SH-SY5Y (cell line): ENCODE results near the gene MPZL3.

Experiments used
- GATA2 ChIP-seq: IDR thresholded peaks from 2 replicates; pipeline ENCODE4 v1.6.1; 2011; ENCODE audit warnings: mild to moderate bottlenecking, low read depth, low read length
- GATA3 ChIP-seq: IDR thresholded peaks from 2 replicates; pipeline ENCODE4 v1.6.1; 2011; ENCODE audit warnings: low read depth, mild to moderate bottlenecking, low read length, moderate library complexity

GRCh38 chr11:118222437-118222836, 29.7 kb downstream of the MPZL3 start:
- TF ChIP-seq GATA2 (no peak), GATA3 (no peak)
